ENCODE measurements around the gene ARL4D.
"Not testable (repeated sequence)": the region's sequence is repeated elsewhere in the genome, so short reads cannot be mapped to it uniquely, and the experiment has no call there.

Gene ARL4D

GRCh38 chr17:43392397-43392796 is 6.4 kb upstream of the ARL4D start:
- no peak for ATAC-seq (replicated peaks)

GRCh38 chr17:43393944-43394482 is 4.8 kb upstream of the ARL4D start:
- ATAC-seq (replicated peaks) (peak; percentile 27), DNase-seq (peak; percentile 89 to 91 (median 91))
- Mint-ChIP-seq H3K9me3 (no peaks in the 10 kb centered on the region), H3K36me3 (ENCODE audit: insufficient read depth) (peaks cover 7% of the 10 kb centered on the region), H3K27ac (peak overlapping the region in 1 of 2 donors; percentile 44), H3K4me3 (no peak overlapping the region), H3K4me1 (ENCODE audit: low read depth in 2 of 2) (peaks cover 20 to 21% of the 10 kb centered on the region in 2 donors), H3K27me3 (no peaks in the 10 kb centered on the region)

More at GRCh38 chr17:43392397-43392796, 6.4 kb upstream of the ARL4D start:
- no peaks in the 10 kb centered on the region for H3K9me3 Mint-ChIP-seq
- H3K36me3 Mint-ChIP-seq (ENCODE audit: insufficient read depth): peaks cover 12% of the 10 kb centered on the region
- no peak for DNase-seq
- H3K4me1 Mint-ChIP-seq (ENCODE audit: low read depth in 2 of 2): peaks cover 18 to 19% of the 10 kb centered on the region in 2 donors
- no peak overlapping the region for H3K4me3 Mint-ChIP-seq
- no peak overlapping the region for H3K27ac Mint-ChIP-seq
- no peaks in the 10 kb centered on the region for H3K27me3 Mint-ChIP-seq

GRCh38 chr17:43394696-43395095 is 4.1 kb upstream of the ARL4D start:
- peaks cover 17 to 18% of the 10 kb centered on the region in 2 donors for H3K4me1 Mint-ChIP-seq (ENCODE audit: low read depth in 2 of 2)
- not testable (repeated sequence) for H3K4me3 Mint-ChIP-seq; H3K36me3 Mint-ChIP-seq (ENCODE audit: insufficient read depth); H3K27ac Mint-ChIP-seq; ATAC-seq (replicated peaks); H3K9me3 Mint-ChIP-seq; H3K27me3 Mint-ChIP-seq; DNase-seq

DNA sequence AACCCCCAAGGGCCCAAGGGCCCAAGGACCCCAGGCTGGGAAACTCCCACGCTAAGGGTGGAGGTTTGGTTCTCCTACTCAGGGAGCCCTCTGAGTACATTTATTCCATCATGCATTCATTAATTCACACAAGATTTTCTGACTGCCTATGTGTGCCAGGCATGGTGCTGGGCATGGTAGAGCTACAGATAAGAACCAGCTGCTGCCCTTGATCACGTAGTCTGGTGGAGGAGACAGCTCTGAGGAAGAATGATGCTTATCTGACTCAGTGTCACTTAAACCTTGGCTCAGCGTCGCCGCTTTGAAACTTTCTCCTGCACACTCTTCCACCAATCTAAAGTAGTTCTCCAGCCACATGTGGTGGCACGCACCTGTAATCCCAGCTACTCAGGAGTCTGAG is 3.6 kb upstream of the ARL4D start:
- Mint-ChIP-seq H3K4me1 (ENCODE audit: low read depth in 2 of 2) (peaks cover 13 to 15% of the 10 kb centered on the region in 2 donors), H3K27ac (peak overlapping the region in 1 of 2 donors; percentile 54), H3K9me3 (no peaks in the 10 kb centered on the region), H3K4me3 (no peak overlapping the region), H3K27me3 (no peaks in the 10 kb centered on the region), H3K36me3 (ENCODE audit: insufficient read depth) (peaks cover 7% of the 10 kb centered on the region)
- ATAC-seq (replicated peaks) (no peak), DNase-seq (no peak)

DNA sequence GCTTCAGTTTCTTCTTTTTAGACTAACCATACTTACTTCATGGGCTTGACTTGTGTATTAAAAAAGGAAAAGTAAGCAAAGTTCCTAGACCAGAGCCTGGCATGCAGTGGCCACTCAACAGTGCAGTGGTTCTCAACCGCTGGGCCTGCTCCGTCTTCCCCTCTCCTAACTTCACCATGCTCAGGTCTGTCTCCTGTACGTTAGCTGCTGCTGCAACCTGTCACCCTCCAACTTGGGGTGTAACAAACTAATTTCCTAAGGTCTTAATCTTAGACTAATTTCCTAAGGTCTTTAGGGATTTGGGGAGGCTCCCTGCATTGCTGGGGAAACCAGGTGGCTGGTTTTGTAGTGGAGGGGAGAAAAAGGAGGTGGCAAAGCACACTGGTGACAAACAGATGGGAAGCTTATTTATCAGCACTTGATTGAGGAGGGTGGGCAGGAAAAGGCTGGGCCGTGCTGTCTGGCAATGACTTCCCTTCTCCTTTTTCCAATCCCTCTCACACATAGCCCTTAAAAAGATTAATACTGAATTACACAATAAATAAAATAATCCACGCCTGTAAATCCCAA is 2.2 kb upstream of the ARL4D start:
- Mint-ChIP-seq H3K4me1 (ENCODE audit: low read depth in 2 of 2) (peaks cover 13 to 19% of the 10 kb centered on the region in 2 donors), H3K9me3 (no peaks in the 10 kb centered on the region), H3K36me3 (ENCODE audit: insufficient read depth) (peaks cover 10% of the 10 kb centered on the region), H3K4me3 (no peak overlapping the region), H3K27me3 (no peaks in the 10 kb centered on the region), H3K27ac (no peak overlapping the region)
- DNase-seq (no peak), ATAC-seq (replicated peaks) (no peak)

DNA sequence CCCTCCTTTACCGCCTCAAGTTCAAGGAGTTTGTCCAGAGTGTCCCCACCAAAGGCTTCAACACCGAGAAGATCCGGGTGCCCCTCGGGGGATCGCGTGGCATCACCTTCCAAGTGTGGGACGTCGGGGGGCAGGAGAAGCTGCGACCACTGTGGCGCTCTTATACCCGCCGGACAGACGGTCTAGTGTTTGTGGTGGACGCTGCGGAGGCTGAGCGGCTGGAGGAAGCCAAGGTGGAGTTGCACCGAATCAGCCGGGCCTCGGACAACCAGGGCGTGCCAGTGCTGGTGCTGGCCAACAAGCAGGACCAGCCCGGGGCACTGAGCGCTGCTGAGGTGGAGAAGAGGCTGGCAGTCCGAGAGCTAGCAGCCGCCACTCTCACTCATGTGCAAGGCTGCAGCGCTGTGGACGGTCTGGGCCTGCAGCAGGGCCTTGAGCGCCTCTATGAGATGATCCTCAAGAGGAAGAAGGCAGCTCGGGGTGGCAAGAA is 1.1 kb downstream of the ARL4D start:
- H3K9me3 Mint-ChIP-seq: no peaks in the 10 kb centered on the region
- no peak for DNase-seq
- peak overlapping the region in 1 of 2 donors; percentile 15 for H3K27ac Mint-ChIP-seq
- no peaks in the 10 kb centered on the region for H3K27me3 Mint-ChIP-seq
- H3K4me1 Mint-ChIP-seq (ENCODE audit: low read depth in 2 of 2): peaks cover 10 to 16% of the 10 kb centered on the region in 2 donors
- H3K36me3 Mint-ChIP-seq (ENCODE audit: insufficient read depth): peaks cover 10% of the 10 kb centered on the region
- ATAC-seq (replicated peaks): no peak
- H3K4me3 Mint-ChIP-seq: peak overlapping the region; percentile 94 to 96

DNA sequence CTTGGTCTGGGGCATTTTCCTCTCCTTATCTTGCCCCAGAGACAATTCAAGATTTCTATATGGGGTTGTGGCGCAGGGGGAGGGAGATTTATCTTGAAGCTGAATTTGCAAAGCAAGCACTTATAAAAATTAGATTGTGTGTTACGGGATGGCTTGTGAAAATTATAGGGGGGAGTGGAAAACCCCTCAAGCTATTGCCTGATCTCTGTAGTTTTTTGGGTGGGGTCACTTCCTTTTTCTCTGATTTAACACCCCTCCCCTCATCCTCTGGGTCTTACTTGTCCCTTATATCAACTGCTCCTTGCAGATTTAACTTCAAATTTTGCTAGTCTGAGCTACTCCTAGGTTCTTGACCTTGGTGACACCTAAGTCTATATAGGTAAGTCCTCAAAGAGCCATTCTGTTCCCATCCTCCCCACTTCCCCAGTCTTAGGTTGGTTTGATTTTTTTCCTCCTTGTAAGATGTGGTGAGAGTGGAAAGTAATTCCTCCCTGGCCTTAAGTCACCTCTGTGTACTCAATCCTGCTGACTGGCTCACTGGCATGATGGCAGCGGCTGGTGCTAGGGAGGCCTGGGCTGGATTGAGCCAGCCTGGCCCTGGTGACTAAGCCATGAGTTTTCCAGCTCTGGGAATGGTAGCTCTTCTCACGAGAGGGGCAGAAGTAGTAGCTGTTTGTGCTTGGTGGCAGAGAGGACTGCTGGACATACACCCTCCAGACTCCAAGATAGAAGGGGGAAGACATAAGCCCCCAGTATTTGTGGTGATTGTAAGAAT is 2.3 kb downstream of the ARL4D start:
- DNase-seq (no peak), ATAC-seq (replicated peaks) (no peak)
- peak overlapping the region; percentile 58 to 96 for H3K4me3 Mint-ChIP-seq
- peak overlapping the region; percentile 29 to 62 for H3K27ac Mint-ChIP-seq
- no peaks in the 10 kb centered on the region for H3K27me3 Mint-ChIP-seq
- H3K36me3 Mint-ChIP-seq (ENCODE audit: insufficient read depth): peaks cover 10% of the 10 kb centered on the region
- no peaks in the 10 kb centered on the region for H3K9me3 Mint-ChIP-seq
- H3K4me1 Mint-ChIP-seq (ENCODE audit: low read depth in 2 of 2): peaks cover 10 to 16% of the 10 kb centered on the region in 2 donors

DNA sequence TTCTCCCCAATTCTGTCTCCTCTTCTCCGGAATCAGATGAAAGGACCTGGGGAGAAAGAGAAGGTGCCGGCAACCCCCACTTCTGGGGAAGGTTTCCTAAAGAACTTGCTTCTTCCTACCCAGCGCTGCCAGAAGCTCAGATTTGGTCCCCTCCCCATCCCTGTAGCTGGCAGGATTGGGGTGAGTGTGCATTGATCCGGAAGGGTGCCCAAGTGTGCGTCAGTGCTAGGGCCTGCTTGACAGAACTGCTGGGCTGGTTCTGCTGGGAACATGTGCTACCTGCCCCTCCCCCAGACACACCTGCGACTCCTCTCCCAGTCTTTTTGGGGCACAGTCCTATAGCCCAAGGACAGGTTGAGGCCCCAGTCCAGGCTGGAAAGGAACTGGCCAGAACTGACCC is 3.3 kb downstream of the ARL4D start:
- peaks cover 10 to 16% of the 10 kb centered on the region in 2 donors for H3K4me1 Mint-ChIP-seq (ENCODE audit: low read depth in 2 of 2)
- peaks cover 10% of the 10 kb centered on the region for H3K36me3 Mint-ChIP-seq (ENCODE audit: insufficient read depth)
- no peaks in the 10 kb centered on the region for H3K9me3 Mint-ChIP-seq
- DNase-seq (no peak), ATAC-seq (replicated peaks) (no peak)
- no peaks in the 10 kb centered on the region for H3K27me3 Mint-ChIP-seq
- no peak overlapping the region for H3K4me3 Mint-ChIP-seq
- no peak overlapping the region for H3K27ac Mint-ChIP-seq

DNA sequence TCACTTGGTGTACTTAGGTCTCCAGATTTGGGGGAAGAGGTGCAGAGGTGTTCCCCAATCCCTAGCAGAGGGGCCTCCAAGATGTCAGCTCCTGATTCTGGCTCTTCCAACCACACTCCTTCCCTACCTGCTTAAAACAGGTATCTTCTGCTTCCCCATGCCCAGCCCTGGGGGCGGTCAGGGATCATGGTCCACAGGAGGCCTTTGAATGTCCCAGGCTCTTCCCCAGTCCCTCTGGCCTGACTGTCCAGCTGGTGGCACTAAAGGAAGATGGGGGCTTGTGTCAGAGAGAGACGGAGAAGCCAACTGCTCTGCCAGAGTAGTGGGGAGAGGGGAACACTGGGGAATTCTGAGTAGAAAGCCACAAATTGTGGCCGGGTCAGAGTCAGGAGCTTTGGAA is 3.8 kb downstream of the ARL4D start:
- no peak overlapping the region for H3K27ac Mint-ChIP-seq
- H3K4me3 Mint-ChIP-seq: no peak overlapping the region
- peaks cover 10 to 16% of the 10 kb centered on the region in 2 donors for H3K4me1 Mint-ChIP-seq (ENCODE audit: low read depth in 2 of 2)
- H3K9me3 Mint-ChIP-seq: no peaks in the 10 kb centered on the region
- peaks cover 10% of the 10 kb centered on the region for H3K36me3 Mint-ChIP-seq (ENCODE audit: insufficient read depth)
- ATAC-seq (replicated peaks) (no peak), DNase-seq (no peak)
- peaks cover 0 to 2% of the 10 kb centered on the region in 2 donors for H3K27me3 Mint-ChIP-seq

GRCh38 chr17:43403846-43404245 is 5.1 kb downstream of the ARL4D start:
- H3K36me3 Mint-ChIP-seq (ENCODE audit: insufficient read depth): peaks cover 5% of the 10 kb centered on the region
- no peak for ATAC-seq (replicated peaks)
- H3K4me3 Mint-ChIP-seq: no peak overlapping the region
- H3K27ac Mint-ChIP-seq: no peak overlapping the region
- H3K4me1 Mint-ChIP-seq (ENCODE audit: low read depth in 2 of 2): peaks cover 3 to 9% of the 10 kb centered on the region in 2 donors
- H3K9me3 Mint-ChIP-seq: no peaks in the 10 kb centered on the region
- peaks cover 0 to 6% of the 10 kb centered on the region in 2 donors for H3K27me3 Mint-ChIP-seq
- DNase-seq: no peak

GRCh38 chr17:43405861-43406260 is 7.1 kb downstream of the ARL4D start:
- no peaks in the 10 kb centered on the region for H3K4me1 Mint-ChIP-seq (ENCODE audit: low read depth in 2 of 2)
- no peaks in the 10 kb centered on the region for H3K36me3 Mint-ChIP-seq (ENCODE audit: insufficient read depth)
- no peaks in the 10 kb centered on the region for H3K9me3 Mint-ChIP-seq
- no peak for ATAC-seq (replicated peaks)
- H3K4me3 Mint-ChIP-seq: no peak overlapping the region
- no peak overlapping the region for H3K27ac Mint-ChIP-seq
- DNase-seq: no peak
- H3K27me3 Mint-ChIP-seq: peaks cover 0 to 6% of the 10 kb centered on the region in 2 donors

DNA sequence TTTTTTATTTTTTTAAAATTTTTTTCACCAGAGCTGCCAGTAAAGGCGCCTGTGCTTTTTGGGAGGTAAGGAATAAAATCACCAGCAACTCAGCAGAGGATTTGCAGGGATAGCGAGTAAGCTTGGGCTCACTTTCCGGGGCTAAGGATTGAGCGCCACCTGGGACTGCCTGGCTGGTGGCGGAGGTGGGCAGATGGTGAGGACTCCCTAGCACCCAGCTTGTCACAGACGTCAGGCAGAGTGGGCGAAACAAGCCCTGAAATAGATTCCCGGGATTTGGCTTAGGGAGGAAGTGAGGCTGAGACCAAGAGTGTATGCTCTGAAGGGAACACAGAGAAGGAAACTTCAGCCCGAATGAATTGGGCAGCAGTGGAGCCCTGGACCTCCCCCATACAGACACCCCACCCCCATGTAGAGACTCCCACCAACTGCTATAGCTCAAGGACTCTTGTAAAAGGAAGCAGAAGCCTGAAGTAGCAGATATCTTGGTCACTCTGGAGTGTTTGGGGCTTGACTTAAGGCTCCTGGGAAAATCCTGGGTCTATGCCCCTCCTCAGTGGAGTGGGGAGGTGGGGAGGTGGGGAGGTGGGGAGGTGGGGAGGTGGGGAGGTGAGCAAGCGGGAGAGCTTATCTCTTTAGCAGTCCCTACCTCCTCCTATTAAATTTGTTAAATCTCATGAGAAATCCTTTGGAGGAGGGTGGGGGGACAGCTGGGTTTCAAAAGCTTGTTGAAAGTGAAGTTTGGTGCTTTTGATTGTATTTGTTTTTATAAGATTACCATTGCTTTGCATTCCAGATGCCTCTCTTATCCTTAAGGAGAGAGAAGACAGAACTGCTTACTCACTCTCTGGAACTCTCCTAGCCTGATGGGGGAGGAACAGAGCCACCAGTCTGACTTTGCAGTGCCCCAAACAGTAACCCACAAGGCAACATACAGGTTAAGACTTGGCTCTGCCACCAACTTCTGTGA is 8.2 kb downstream of the ARL4D start:
- no peaks in the 10 kb centered on the region for H3K36me3 Mint-ChIP-seq (ENCODE audit: insufficient read depth)
- H3K27ac Mint-ChIP-seq: no peak overlapping the region
- ATAC-seq (replicated peaks): no peak
- H3K27me3 Mint-ChIP-seq: peaks cover 6 to 7% of the 10 kb centered on the region in 2 donors
- no peak for DNase-seq
- no peaks in the 10 kb centered on the region for H3K4me1 Mint-ChIP-seq (ENCODE audit: low read depth in 2 of 2)
- H3K4me3 Mint-ChIP-seq: no peak overlapping the region
- H3K9me3 Mint-ChIP-seq: no peaks in the 10 kb centered on the region

DNA sequence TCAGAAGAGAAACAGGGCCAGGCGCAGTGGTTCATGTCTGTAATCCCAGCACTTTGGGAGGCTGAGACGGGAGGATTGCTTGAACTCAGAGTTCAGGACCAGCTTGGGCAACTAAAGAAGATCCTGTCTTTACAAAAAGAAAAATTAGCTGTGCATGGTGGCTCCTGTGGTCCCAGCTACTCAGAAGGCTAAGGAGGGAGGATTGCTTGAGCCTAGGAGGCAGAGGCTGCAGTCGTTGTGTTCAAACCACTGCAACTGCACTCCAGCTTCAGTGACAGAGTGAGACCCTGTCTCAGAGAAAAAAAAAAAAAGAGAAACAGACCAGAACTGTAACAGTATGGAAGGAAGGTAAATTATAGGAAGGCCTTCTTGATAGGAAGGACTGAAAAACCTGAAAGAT is 10.3 kb downstream of the ARL4D start:
- Mint-ChIP-seq H3K4me3 (no peak overlapping the region), H3K4me1 (ENCODE audit: low read depth in 2 of 2) (no peaks in the 10 kb centered on the region), H3K36me3 (ENCODE audit: insufficient read depth) (no peaks in the 10 kb centered on the region), H3K27me3 (peaks cover 6 to 12% of the 10 kb centered on the region in 2 donors), H3K27ac (peak overlapping the region in 1 of 2 donors; percentile 12), H3K9me3 (no peaks in the 10 kb centered on the region)
- no peak for DNase-seq
- ATAC-seq (replicated peaks): no peak

Data from effector memory CD8-positive, alpha-beta T cell (primary cell).